Measurements from ENCODE around the gene BIRC7.

Gene BIRC7, protein sequence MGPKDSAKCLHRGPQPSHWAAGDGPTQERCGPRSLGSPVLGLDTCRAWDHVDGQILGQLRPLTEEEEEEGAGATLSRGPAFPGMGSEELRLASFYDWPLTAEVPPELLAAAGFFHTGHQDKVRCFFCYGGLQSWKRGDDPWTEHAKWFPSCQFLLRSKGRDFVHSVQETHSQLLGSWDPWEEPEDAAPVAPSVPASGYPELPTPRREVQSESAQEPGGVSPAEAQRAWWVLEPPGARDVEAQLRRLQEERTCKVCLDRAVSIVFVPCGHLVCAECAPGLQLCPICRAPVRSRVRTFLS

DNA sequence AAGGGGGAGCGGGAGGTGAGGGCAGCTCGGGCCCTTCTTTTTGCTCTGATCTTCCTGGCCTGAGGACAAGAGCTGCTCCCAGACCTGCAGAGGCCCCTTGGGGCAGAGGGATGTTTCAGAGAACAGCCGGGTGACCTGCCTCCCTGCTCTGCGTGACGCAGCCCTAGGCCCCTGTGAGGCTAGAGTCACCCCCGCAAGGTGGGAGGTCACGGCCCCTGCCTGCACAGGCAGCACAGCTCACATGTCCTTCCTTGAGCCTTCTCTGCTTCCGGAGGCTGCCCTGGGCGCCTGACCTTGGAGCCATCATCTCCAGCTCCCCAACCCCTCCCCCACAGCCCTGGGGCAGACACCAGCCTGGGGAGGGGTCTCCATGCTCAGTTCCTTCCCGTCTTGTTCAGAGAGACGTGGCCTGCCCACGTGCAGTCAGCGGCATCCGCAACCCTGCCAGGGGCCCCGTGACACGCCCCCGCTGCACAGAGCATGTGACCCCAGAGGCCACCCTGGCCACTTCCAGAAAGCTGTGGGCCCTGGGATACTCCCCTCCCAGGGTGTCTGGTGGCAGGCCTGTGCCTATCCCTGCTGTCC, at the start of gene BIRC7:
BIRC7 (plus strand) TSS at position 507 of the 585 bp plus-strand sequence. CDS start 192 bp downstream, outside the sequence.
- DNase-seq (ENCODE audit: low spot score) = no peak

DNA sequence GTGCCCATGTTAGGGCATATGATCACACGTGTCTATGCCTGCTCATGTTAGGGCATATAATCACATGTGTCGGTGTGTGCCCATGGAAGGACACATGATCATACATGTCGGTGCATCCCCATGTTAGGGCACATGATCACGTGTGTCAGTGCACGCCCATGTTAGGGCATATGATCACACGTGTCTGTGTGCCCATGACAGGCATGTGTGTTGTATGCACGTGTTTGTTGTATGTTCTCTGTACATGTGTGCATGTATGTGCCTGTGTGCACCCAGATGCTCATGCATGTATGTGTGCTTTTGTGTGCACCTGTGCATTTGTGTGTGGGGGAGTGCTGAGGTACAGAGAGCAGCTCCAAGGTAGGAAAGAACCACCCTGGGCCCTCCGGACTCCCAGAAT, 49.6 kb upstream of the BIRC7 start:
- DNase-seq (ENCODE audit: low spot score) = no peak

DNA sequence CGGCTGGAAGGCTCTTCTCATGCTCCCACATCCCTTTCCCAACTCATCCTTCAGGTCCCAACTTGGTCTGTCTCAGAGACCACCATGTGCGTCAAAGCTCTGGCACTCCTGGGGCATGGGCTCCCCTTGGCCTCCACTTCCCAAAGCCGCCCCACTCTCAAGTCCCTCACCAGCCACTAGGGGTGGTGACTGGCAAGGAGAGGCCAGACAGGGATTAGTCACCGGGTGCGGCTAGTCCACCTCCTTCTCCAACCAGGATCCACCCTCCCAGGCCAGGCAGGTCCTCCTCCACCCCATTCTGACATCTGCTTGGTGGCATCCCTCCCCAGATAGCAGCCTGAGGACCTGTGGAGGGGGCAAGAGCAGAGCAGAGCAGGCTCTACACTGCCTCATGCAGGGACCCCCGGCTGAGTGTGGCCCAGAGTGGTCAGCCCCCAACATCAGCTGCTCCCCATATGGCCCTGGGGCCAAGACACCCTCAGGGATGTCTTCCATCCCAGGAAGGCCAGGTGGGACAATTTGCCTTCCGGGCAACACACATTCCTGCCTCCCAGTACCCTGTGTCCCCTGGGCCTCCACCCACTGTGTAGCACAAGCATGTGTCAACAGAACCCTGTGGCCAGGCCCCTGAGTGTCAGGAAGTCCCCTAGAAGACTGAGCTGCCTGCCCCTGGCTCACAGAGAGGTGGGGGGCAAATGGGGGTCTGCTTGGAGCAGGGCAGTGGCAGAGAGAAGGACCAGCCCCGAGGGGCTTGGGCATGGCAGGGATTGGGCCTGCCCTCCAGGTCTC, 49.0 kb upstream of the BIRC7 start:
- DNase-seq (ENCODE audit: low spot score) = peak; percentile 44

DNA sequence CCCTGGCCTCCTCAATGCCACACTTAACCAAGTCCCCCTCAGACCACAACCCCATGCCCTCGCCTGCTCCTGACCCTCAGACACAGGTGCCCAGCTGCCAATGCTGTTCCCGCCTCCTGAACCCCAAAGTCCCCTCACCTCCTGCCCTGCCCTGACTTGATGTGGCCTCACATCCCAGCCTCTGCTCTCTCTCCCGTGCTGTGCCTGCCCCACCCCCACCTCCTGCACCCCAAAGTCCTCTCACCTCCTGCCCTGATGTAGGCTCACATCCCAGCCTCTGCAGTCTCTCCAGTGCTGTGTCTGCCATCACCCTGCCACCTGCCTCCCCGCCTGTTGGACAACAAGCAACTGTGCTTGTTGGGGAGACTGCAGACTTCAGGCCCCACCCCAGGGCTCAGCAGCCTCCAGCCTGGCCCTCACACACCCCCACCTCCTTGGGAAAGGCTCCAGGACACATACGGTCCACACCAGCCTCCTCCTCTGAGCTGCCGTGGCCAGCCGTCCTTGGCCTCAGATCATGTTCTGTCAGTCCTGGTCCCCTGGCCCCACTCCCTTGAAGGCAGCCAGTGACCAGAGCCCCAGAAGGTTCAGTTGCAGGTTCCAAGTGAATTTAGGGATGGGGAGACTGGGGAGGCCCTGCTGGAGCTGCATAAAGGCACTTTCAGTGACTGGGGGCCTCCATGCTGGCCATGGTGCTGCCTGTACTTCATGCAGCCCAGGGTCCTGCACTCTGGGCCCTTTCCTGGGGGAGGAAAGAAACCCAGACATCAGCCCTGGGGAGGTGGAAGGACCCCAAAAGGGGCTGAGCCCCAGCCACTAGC, 48.2 kb upstream of the BIRC7 start:
- DNase-seq (ENCODE audit: low spot score) = no peak

DNA sequence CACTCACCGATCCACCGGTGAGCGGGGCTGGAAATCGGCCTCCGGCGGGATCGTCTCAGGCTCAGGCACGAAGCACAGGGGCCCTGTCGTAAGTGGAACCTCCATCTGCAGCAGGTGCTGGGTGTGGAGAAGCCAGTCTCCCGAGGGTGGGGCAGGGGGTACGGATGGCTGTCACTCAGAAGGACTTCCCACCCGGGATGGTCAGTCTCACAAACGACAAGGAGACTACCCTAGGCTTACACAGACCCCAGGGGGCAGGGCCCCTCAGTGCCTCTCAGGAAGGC, 47.6 kb upstream of the BIRC7 start:
- DNase-seq (ENCODE audit: low spot score) = no peak

DNA sequence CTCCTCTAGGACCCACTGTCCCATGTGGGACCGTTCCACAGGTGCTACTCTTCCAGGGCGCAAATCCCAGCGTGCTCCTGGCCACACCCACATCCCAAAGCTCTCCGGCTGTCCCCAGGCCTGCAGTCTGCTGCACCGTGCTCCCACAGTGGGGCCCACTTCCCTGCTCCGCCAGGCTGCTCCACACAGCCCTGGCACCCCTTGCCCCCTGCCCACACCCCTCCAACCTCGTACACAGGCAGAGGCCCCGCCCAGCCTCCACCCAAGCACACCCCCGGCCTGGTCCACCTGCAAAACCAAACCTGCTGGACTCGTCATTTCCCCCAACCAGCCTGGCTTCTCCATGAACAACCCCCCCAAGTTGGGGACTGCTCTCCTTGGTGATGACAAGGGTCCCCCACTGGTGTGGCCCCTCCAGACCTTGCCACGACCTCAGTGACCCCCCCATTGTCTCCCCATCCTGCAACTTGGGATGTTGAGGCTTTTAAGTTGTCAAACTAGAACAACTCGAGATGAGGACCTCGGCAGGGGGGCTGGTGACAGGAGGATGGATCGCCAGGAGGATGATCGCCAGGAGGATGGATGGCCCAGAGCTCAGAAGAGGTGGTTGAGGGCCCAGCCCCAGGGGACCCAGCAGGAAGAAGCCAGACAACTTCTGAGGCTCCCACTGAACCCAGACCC, 46.9 kb upstream of the BIRC7 start:
- no peak for DNase-seq (ENCODE audit: low spot score)

DNA sequence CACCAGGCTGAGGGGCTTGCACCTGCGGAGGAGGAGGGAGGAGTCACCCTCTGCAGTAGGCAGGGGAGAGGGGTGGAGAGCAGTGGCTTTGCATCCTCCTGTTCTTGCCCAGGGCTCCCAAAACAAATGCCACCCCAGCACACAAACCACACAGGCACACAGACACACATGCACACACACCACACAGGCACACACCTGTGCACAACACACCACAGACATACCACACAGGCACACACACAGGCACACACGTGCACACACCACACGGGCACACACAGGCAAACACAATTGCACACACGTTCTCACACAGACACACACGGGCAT, 46.4 kb upstream of the BIRC7 start:
- no peak for DNase-seq (ENCODE audit: low spot score)

DNA sequence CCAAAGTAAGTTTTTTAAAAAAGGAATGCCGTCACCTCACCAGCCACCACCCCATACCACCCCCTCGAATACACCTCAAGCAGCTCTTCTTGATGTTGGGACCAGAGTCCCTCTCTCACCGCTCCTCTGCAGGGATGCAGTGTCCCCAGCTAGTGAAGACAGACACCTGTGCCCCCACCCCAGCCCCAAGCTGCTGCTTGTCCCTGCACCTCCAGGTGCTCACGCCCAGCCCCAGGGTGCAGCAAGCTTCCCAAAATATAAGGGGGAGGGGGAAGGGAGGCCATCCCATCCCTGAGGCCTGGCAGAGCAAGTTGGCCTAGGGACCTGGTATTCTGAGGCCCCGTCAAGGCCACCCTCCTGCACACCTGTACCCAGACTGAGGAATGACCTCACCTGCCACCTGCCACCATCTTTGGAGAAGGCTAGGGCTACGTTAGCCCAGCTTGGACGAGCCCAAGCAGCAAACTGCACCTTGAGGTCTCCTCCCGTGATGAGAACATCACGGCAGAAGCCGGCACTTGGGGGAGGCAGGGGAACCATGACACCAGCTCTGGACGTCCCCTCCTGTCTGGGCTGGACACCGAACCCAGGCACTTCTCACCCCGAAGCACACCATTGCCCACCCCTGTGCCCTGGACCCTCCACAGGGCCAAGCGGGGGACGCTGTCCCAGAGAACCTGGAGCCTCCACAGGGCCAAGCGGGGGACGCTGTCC, 45.7 kb upstream of the BIRC7 start:
- DNase-seq (ENCODE audit: low spot score) = no peak

DNA sequence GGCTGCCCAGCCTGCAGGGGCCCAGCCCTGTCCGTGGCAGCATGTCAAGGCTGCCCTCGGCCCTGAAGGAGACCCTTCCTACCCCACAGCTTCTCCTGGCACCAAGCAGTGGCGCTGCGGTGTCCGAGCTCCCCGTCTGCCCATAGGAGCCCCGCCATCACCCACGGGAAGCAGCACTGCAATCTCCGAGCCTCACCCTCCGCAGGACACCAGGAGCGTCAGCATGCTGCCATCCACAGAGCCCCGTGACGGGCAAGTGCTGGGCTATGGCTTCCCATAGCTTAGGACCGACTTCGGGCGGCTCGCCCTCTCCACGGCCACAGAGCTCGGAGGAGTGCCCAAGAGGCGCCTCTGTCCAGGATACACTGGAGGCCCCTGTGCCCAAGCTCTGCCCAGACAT, 44.9 kb upstream of the BIRC7 start:
- no peak for DNase-seq (ENCODE audit: low spot score)

DNA sequence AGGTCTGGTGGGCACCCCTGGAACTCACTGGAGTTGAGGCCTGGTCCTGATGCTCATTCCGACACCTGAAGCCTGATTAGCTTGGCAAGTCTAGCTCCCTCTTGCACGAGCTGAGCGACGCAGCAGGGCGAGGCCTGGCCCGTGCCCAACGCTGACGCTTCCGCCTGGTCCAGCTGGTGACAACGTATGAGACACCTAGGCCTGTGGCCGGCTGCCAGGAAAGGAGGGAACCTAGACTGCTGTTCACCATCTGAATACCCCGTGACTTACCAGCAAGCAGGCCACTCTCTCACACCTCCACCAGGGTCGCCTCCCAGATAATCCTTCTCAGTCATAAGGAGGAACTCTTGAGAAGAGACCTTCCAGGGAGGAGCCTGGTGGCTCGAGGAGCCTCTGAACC, 44.3 kb upstream of the BIRC7 start:
- peak; percentile 91 for DNase-seq (ENCODE audit: low spot score)

DNA sequence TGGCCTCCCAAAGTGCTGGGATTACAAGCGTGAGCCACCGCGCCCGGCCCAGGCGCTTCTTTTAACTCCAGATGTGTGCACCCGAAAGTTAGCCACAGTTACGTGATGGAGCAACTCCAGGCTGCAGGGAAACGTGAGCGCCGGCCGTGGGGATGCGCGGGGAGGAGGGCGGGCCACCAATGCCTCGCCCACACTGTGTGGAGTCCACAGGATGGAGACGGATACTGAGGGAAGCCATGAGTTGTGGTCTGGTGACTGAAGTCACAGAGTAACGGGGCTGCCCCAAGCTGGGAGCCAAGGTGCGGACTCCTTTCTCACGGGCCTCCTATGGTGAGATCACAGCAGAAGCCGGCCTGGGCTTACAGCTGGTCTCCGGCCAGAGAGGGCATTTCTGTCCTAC, 43.0 kb upstream of the BIRC7 start:
- no peak for DNase-seq (ENCODE audit: low spot score)

DNA sequence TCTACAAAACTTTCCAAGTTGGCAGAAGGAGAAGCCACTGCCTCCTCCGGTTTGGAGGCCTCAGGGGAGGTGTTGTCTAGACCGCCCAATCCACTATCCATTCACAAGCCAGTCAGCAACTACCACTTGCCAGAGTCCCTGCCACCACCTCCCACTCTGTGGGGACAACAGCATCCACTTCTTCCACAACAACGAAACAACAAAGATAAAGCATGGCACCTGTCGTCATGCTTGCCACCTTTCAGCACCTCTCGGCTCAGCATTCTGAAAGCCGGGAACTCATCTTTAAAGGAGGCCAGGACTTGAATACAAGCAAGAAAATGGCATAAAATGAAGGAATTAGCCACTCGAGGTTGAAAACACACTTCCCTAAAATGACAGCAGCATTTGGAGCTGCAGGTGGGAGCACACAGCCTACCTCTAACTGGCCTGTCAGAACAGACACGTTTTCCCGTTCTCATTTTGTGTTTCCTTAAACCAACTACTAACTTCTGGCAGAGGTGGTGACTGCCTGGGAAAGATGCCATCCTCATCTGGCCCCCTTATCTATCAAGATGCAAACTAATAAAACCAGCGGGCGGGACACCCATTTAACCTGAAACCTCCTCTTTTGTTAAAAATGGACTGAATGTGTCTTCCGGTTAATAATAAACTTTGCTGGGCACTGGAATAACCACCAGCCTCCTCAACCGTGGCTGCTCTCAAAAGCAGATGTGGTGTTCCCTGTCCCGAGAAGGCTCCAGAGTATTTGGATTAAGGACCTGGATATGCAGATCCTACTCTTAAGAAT, 41.5 kb upstream of the BIRC7 start:
- no peak for DNase-seq (ENCODE audit: low spot score)

DNA sequence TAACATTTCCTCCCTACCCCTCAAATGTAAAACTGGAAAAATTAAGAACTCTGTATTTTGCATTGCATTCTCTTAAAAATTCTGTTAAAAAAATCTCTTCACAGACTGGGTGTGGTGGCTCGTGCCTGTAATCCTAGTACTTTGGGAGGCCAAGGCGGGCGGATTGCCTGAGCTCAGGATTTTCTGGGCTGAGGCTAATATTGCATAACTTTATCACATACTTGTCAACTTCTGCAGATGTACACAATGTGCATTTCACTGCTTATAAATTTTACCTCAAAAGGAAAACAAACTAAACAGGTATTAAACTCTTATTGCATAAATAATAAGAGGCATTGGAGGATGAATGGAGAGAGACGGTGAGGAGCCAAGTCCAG, 40.9 kb upstream of the BIRC7 start:
- DNase-seq (ENCODE audit: low spot score) = no peak

DNA sequence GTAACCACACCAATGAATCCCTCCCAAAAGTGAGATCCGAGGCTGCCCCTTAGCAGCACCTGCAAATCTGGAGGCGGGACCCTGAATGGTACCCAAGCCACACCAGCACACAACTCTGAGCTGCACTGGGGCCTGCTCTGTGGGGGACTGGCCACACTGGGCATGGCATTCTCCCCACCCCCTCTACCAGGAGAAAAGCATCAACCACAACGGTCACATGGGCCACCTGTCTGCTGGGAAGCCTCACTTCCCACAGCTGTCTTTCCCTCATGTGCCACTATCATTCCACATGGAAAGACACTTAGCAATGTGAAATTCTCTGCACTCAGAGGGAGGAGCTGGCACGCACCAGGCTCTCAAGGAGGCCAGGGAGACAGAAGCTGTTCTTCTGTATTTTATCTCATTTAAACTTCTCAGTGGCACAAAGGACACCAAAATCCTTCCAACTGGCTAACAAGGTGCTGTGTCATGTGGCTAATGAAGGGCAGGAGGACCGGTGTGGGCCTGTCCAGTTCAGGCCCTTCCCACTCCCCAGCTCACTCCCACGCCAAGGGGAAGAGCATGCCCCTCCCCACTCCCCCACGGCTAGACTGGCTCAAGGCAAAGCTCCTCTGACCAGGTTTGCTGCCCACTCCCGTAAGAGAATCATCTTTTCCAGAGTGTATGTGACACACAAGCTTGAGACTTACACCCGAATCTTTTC, 38.8 kb upstream of the BIRC7 start:
- DNase-seq (ENCODE audit: low spot score) = no peak

DNA sequence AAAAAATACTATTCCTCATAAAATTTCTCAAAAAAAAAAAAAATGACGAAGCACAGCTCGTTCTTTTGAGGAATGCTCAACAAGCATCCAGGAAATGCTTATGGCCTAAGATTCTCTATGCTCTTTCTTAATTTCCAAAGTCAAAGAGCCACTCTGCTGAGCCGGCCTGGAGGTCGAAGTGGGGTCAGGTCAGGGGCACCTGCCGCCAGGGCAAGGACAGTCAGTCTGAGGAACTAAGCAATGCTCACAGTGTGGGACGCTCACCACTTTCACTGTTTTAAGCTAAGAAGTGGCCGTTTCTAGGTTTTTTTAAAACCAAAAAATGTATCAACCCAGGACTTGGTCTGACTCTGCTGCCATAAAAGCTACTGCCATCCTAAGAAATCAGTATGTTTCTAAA, 37.1 kb upstream of the BIRC7 start:
- no peak for DNase-seq (ENCODE audit: low spot score)

DNA sequence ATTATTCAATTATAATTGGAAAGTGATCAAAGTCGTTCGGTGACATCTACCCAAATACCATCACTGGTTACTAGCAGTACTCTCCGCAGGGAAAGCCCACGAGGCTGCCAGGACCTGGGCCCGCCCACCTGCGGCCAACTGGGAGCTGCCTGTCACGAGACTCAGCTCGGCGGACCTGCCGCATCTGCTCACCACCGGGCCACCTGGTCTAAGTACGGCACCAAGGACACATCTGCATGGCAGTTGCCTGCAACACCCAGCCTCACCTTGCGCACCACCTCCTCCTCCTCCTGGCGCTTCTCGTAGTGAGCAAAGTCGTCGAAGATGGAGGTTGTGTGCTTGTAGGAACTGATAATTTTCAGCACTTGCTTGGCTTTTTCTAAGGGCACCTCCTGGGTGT, 33.7 kb upstream of the BIRC7 start:
- DNase-seq (ENCODE audit: low spot score) = no peak

DNA sequence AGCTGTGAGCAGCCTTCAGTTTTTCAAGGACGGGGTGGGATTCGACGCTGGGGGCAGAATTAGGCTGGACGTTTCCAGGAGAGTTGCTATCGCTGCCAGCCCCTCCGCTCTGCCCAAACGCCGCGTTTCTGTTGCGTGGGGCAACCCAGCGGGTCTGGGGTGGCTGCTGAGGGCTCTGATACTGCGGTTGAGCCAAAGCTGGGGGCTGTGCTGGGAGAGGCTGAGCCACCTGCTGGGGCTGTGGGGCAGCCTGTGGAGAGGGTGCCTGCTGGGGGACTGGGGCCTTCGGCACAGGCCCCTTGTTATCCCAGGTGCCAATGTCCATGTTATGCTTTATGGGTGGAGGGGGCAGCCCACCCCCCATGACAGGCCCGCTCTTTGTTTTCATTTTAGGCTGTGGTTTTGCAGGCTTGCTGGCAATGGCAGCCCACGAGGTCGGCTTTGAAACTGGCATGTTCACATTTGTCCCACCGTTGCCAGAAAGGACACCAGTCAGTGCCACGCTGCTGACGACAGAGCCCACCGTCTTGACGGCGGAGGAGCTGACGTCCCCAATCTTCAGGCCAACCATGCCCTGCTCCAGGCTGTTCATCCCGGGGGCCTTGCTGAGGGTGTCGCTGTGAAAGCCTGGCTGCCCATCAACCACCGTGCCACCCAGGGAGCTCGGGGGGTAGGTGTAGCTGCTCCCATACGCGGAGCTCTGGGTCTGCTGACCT, 32.7 kb upstream of the BIRC7 start:
- DNase-seq (ENCODE audit: low spot score) = no peak

DNA sequence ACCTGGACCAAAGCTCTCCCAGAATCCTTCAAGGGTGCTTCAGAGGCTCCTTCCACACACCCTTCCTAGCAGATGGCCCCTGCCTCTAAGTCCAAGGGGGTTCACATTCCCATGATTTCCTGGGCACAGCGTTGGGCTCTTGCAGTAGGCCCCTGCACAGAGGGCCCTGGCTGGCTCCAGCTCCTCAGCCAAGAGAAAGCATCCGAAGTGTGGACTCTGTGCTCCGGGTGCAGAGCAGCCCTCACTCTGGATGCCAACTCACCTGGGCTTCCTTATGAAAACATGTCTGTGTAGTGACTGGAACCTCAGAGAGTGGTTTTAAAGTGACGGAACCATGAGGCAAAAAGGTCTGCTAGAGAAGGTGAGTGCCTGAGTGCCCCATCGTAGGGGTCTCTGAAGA, 31.3 kb upstream of the BIRC7 start:
- DNase-seq (ENCODE audit: low spot score) = no peak

DNA sequence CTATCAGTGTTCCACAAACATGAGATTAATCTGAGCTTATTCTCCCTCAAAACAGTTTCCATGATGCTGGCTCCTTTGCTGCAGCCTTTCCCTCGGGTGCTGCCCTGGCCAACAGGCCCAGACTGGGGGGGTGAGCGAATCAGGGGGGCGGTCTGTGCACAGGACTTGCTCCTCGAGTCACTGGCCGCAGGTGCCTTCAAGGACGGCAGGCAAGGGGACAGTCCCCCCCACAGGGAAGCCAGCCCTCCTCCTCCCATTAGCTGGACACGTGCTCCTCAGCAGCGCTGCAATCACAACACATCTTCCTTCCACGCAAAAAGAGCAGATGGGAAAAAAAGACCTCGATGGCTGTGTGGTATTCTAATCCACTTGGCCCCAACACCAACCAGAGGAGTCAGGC, 29.8 kb upstream of the BIRC7 start:
- no peak for DNase-seq (ENCODE audit: low spot score)

DNA sequence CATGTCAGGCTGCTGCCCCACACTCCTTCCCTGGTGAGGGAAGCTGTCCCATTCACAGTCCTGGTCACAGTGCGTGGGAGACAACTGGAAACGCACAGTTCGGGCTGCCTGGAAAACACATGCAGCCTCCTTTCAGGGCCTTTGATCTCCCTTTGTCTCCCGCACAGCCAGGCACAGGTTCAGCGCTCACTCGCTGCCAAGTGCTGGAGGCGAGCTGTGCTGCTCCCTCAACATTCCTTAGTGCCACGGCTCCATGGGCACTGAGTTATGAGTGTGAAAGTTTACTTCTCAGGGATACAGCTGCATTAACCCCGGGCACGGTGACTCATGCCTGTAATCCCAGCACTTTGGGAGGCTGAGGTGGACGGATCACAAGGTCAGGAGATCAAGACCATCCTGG, 28.8 kb upstream of the BIRC7 start:
- no peak for DNase-seq (ENCODE audit: low spot score)
